Ascending aorta (tissue), 2 donors: ENCODE data around the gene BEST2. TPM values are rescaled to one million over a fixed set of nuclear protein-coding genes. Genes with fewer than 3 reads are reported as not detected.

Experiments used
- DNase-seq, 2 donors: peaks; one replicate each; pipeline ENCODE4 v3.0.0-alpha.2; 2019; ENCODE audit warnings: low spot score in 2 of 2
- H3K27ac ChIP-seq, 2 donors: fragments of 200-600 bp; sonication (generic); one replicate each; pipeline ENCODE4 v1.5.1; 2016 to 2017; ENCODE audit warnings: mild to moderate bottlenecking in 1 of 2
- H3K27me3 ChIP-seq: fragments of 200-600 bp; sonication (generic); one replicate; pipeline ENCODE4 v1.5.1; 2017
- H3K36me3 ChIP-seq, 2 donors: fragments of 200-600 bp; sonication (generic); one replicate each; pipeline ENCODE4 v1.5.1; 2016
- H3K4me1 ChIP-seq, 2 donors: fragments of 200-600 bp; sonication (generic); one replicate each; pipeline ENCODE4 v1.5.1; 2016 to 2017; ENCODE audit warnings: mild to moderate bottlenecking in 1 of 2
- H3K4me3 ChIP-seq, 2 donors: fragments of 200-600 bp; sonication (generic); one replicate each; pipeline ENCODE4 v1.5.1; 2016 to 2017; ENCODE audit warnings: mild to moderate bottlenecking in 1 of 2
- H3K9me3 ChIP-seq, 2 donors: fragments of 200-600 bp; sonication (generic); one replicate each; pipeline ENCODE4 v1.5.1; 2016
- CTCF ChIP-seq, 3 experiments: fragments of 200-600 bp in 2 of 3; fragments of 450-650 bp in 1 of 3; sonication (generic) in 2 of 3; IDR thresholded peaks; one replicate each; pipeline ENCODE4 v1.5.1; 2016 to 2019; ENCODE audit warnings: antibody characterized with exemption in 3 of 3, mild to moderate bottlenecking in 1 of 3, moderate library complexity in 1 of 3
- intact Hi-C: fragments of 100-400 bp; cut with DNase I; formaldehyde crosslinking; loops from one replicate; pipeline ENCODE4 v1.15.1; 2023
- total RNA-seq: library from RNA; depleted of rRNA; stranded (reverse); fragments of >200 nt; gene quantifications from one replicate; pipeline ENCODE4 v1.1.0, GENCODE V29; 2016

The BEST2 gene
- total RNA-seq, 1 donor from 2014 or later = not detected

GRCh38 chr19:12788682-12789097 lies 37.1 kb downstream of the BEST2 start:
- DNase-seq = peak; percentile 57 to 90
- no peaks in the 10 kb centered on the region for H3K27me3 ChIP-seq
- peaks cover 40 to 53% of the 10 kb centered on the region in 2 donors for H3K4me1 ChIP-seq
- H3K36me3 ChIP-seq = peaks cover 5 to 6% of the 10 kb centered on the region in 2 donors
- peak overlapping the region; percentile 95 to 96 for H3K27ac ChIP-seq
- peak overlapping the region; percentile 83 to 90 for H3K4me3 ChIP-seq
- no peak for TF ChIP-seq CTCF (IDR thresholded peaks at IDR 0.05)
- intact Hi-C loops = loop anchor here (10.0 kb wide), 1 partner anchor 1254 kb away; the partner anchor contains the start of gene CNN1
- no peaks in the 10 kb centered on the region for H3K9me3 ChIP-seq

GRCh38 chr19:12789098-12789903 lies 37.7 kb downstream of the BEST2 start:
- Histone ChIP-seq H3K4me1 (peaks cover 35 to 47% of the 10 kb centered on the region in 2 donors), H3K27ac (peak overlapping the region; percentile 95 to 96), H3K4me3 (peak overlapping the region; percentile 83 to 90), H3K9me3 (no peaks in the 10 kb centered on the region), H3K36me3 (peaks cover 5 to 6% of the 10 kb centered on the region in 2 donors), H3K27me3 (no peaks in the 10 kb centered on the region)
- no peak for DNase-seq
- TF ChIP-seq CTCF (IDR thresholded peaks at IDR 0.05) = no peak
- intact Hi-C loops = loop anchor here (10.0 kb wide), 1 partner anchor 1254 kb away; the partner anchor contains the start of gene CNN1

- intact Hi-C loops = loop anchor here (2.0 to 10.0 kb wide), 5 partner anchors 157 to 1255 kb away; partner anchors contain the start of genes CNN1, RAD23A and RFX1
- Histone ChIP-seq H3K27me3 (no peaks in the 10 kb centered on the region), H3K4me3 (peak overlapping the region; percentile 83 to 90), H3K27ac (peak overlapping the region; percentile 95 to 96), H3K4me1 (peaks cover 31 to 41% of the 10 kb centered on the region in 2 donors), H3K36me3 (peaks cover 5 to 6% of the 10 kb centered on the region in 2 donors), H3K9me3 (no peaks in the 10 kb centered on the region)
- DNase-seq = peak; percentile 92 to 98
- no peak for TF ChIP-seq CTCF (IDR thresholded peaks at IDR 0.05)
These were observed 38.5 kb downstream of the BEST2 start for GRCh38 chr19:12789904-12790619.

GRCh38 chr19:12790628-12791344 lies 39.2 kb downstream of the BEST2 start:
- H3K27me3 ChIP-seq = no peaks in the 10 kb centered on the region
- peaks cover 5 to 6% of the 10 kb centered on the region in 2 donors for H3K36me3 ChIP-seq
- DNase-seq = no peak
- H3K27ac ChIP-seq = peak overlapping the region; percentile 95 to 96
- peak overlapping the region; percentile 83 to 90 for H3K4me3 ChIP-seq
- TF ChIP-seq CTCF (IDR thresholded peaks at IDR 0.05) = no peak
- intact Hi-C loops = loop anchor here (1.0 to 10.0 kb wide), 5 partner anchors 11 to 1214 kb away; partner anchors contain the start of genes RAD23A and RFX1
- peaks cover 26 to 37% of the 10 kb centered on the region in 2 donors for H3K4me1 ChIP-seq
- H3K9me3 ChIP-seq = no peaks in the 10 kb centered on the region
